Right lobe of liver (tissue), 6 donors: ENCODE data around the gene ZNF789. TPM values are rescaled to one million over a fixed set of nuclear protein-coding genes. Genes with fewer than 3 reads are reported as not detected.
A peak's percentile ranks its signal among the peaks of the same experiment; 100 is the strongest.

Experiments used
- ATAC-seq, 4 donors: fragments of 200-7000 bp; cut with Tn5 transposase; one replicate each; pipeline ENCODE4 v1.9.1; 2020; ENCODE audit warnings: mild to moderate bottlenecking in 4 of 4, moderate library complexity in 4 of 4
- DNase-seq, 3 donors: peaks; one replicate each; pipeline ENCODE4 v3.0.0-alpha.2; 2020
- H3K27ac ChIP-seq, 3 donors: fragments of 200-600 bp; one replicate each; pipeline ENCODE4 v1.8.0; 2022
- H3K27me3 ChIP-seq, 2 donors: fragments of 200-600 bp; one replicate each; pipeline ENCODE4 v1.8.0; 2022
- H3K36me3 ChIP-seq, 4 donors: fragments of 200-600 bp; sonication (generic) in 1 of 4; one replicate each; pipeline versions ENCODE4 v1.5.1 to v1.8.0; 2017 to 2022; ENCODE audit warnings: control low read depth in 1 of 4
- H3K4me1 ChIP-seq, 4 donors: fragments of 200-600 bp; sonication (generic) in 1 of 4; one replicate each; pipeline versions ENCODE4 v1.5.1 to v1.8.0; 2017 to 2022; ENCODE audit warnings: control low read depth in 1 of 4
- H3K4me3 ChIP-seq, 3 donors: fragments of 200-600 bp; one replicate each; pipeline ENCODE4 v1.8.0; 2022
- H3K9me3 ChIP-seq, 4 donors: fragments of 200-600 bp; sonication (generic) in 1 of 4; one replicate each; pipeline versions ENCODE4 v1.5.1 to v1.8.0; 2017 to 2022; ENCODE audit warnings: control low read depth in 1 of 4
- POLR2A ChIP-seq: fragments of 450-650 bp; IDR thresholded peaks from one replicate; pipeline ENCODE4 v1.6.1; 2017; ENCODE audit warnings: antibody characterized with exemption, mild to moderate bottlenecking
- WGBS: methylation state at CpG from one replicate; pipeline ENCODE4 v1.1.6; 2018; ENCODE audit warnings: low coverage, low lambda C conversion rate; ENCODE audit not compliant: insufficient coverage; ENCODE audit errors: missing lambda C conversion rate; 5-methylcytosine and 5-hydroxymethylcytosine counted together
- intact Hi-C, 2 donors: fragments of 100-400 bp; cut with DNase I; formaldehyde crosslinking; loops; one replicate each; pipeline versions ENCODE4 v1.11.2 to v1.14.1; 2022
- total RNA-seq, 6 experiments: library from RNA; depleted of rRNA in 2 of 6; stranded (reverse); fragments of >200 nt in 2 of 6; fragmentation: NEBNext Ultra II Directional in 3 of 6; extraction: Animal tissue kit (Norgen Biotek cat#: 25700) in 3 of 6; gene quantifications; one replicate each; pipeline versions ENCODE4 v1.1.0 to v1.2.4, GENCODE V29; 2016 to 2023
- TF ChIP-seq, protein P1 (sequence below), 4 donors: fragments of 200-600 bp in 3 of 4; fragments of 450-650 bp in 1 of 4; IDR thresholded peaks; one replicate each; pipeline versions ENCODE4 v1.5.1 to v1.8.0; 2016 to 2022; ENCODE audit warnings: antibody characterized with exemption in 4 of 4, mild to moderate bottlenecking in 2 of 4
- donor health status: DM: no; HTN: yes; CAD: no.
- donor health status: DM: no; HTN: no; CAD: no.
- donor health status: DM: no; HTN: no; CAD: no.
- donor health status: DM: no; HTN: yes; CAD: no.
- donor health status: DM: no; HTN: yes; CAD: no.

Gene ZNF789
- total RNA-seq, 6 experiments from 2014 or later, result 2.8 to 5.6 (median 4.0) TPM

DNA sequence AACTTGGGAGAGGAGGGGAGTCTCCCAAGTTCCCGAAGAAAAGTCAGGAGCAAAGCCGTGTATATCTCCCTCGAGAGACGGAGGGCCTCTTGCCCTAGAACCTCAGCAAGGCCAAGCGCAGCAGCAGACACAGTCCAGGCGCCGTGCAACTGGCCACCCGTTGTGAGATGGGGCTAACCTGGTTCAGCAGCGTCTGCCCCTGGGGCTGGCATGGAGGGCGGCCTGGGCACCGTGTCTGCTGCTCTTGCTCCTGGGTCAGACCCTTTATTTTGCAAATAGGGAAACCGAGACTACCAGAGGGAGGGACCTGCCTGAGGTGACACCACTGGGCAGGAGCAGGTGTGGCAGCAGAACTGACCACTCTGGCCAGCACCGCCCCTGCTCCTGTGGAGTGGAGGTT lies 20.1 kb upstream of the ZNF789 start:
- H3K27ac ChIP-seq, result no peak overlapping the region
- no peak overlapping the region for H3K4me3 ChIP-seq
- intact Hi-C loops, result no loop called here
- no peaks in the 10 kb centered on the region for H3K9me3 ChIP-seq
- H3K36me3 ChIP-seq, result peaks cover 0 to 56% (median 6%) of the 10 kb centered on the region in 4 donors
- no peaks in the 10 kb centered on the region for H3K27me3 ChIP-seq
- no peak for DNase-seq
- WGBS, result 100% methylated on average over 1 of the region's 13 CpGs
- TF ChIP-seq POLR2A, result no peak
- TF ChIP-seq, protein P1, sequence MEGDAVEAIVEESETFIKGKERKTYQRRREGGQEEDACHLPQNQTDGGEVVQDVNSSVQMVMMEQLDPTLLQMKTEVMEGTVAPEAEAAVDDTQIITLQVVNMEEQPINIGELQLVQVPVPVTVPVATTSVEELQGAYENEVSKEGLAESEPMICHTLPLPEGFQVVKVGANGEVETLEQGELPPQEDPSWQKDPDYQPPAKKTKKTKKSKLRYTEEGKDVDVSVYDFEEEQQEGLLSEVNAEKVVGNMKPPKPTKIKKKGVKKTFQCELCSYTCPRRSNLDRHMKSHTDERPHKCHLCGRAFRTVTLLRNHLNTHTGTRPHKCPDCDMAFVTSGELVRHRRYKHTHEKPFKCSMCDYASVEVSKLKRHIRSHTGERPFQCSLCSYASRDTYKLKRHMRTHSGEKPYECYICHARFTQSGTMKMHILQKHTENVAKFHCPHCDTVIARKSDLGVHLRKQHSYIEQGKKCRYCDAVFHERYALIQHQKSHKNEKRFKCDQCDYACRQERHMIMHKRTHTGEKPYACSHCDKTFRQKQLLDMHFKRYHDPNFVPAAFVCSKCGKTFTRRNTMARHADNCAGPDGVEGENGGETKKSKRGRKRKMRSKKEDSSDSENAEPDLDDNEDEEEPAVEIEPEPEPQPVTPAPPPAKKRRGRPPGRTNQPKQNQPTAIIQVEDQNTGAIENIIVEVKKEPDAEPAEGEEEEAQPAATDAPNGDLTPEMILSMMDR (IDR thresholded peaks at IDR 0.05), result no peak
- no peak for ATAC-seq
- H3K4me1 ChIP-seq, result no peaks in the 10 kb centered on the region

DNA sequence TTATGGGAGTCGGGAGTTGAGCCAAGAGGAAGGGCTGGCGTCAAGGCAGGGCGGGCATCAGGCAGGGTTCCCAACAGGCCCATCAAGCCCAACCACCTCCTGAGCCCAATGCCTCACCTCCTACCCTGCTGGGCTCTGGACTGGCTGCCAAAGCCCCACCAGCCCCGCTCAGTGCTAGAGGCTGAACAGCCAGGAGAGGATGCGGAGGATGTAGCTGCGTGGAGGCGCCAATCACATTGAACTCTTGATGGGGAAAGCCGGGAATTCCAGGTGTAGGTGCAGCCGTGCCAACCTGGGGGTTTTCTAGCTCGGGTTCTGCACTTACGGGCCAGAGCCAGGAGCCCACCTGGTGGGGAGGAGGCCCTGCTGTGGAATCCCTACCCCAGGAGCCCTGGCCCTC lies 19.6 kb upstream of the ZNF789 start:
- DNase-seq (no peak), ATAC-seq (peak in 1 of 4 donors; percentile 10)
- Histone ChIP-seq H3K36me3 (peaks cover 0 to 57% (median 7%) of the 10 kb centered on the region in 4 donors), H3K4me1 (no peaks in the 10 kb centered on the region), H3K27ac (no peak overlapping the region), H3K4me3 (no peak overlapping the region), H3K9me3 (no peaks in the 10 kb centered on the region), H3K27me3 (no peaks in the 10 kb centered on the region)
- intact Hi-C loops, result no loop called here
- 95% methylated on average over 3 of the region's 11 CpGs for WGBS
- TF ChIP-seq, protein P1 (IDR thresholded peaks at IDR 0.05), result no peak
- TF ChIP-seq POLR2A, result no peak

DNA sequence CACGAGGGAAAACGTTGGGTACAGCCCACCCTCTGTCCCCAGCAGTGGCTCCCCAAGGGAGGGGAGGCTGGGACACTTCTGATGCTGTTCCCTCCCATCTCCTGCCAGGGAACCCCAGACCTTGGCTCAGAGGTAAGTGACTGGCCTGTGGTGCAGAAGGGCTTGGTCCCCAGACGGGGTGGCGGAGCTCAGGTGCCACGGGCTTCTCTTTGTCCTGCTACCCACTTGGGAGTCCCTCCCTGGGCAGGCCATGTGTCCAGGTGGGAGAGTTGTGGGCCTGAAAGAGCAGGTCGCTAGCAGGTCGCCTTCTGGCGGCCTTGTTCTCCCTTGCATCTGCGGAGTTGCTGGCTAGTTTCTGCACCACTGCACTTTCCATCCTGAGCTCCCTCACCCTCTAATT lies 16.8 kb upstream of the ZNF789 start:
- DNase-seq, result no peak
- Histone ChIP-seq H3K4me3 (no peak overlapping the region), H3K27me3 (no peaks in the 10 kb centered on the region), H3K4me1 (no peaks in the 10 kb centered on the region), H3K9me3 (no peaks in the 10 kb centered on the region), H3K36me3 (peaks cover 0 to 54% (median 18%) of the 10 kb centered on the region in 4 donors), H3K27ac (no peak overlapping the region)
- WGBS, result 97% methylated on average over 4 of the region's 9 CpGs
- intact Hi-C loops, result no loop called here
- no peak for ATAC-seq
- TF ChIP-seq, protein P1 (IDR thresholded peaks at IDR 0.05), result no peak
- TF ChIP-seq POLR2A, result no peak

DNA sequence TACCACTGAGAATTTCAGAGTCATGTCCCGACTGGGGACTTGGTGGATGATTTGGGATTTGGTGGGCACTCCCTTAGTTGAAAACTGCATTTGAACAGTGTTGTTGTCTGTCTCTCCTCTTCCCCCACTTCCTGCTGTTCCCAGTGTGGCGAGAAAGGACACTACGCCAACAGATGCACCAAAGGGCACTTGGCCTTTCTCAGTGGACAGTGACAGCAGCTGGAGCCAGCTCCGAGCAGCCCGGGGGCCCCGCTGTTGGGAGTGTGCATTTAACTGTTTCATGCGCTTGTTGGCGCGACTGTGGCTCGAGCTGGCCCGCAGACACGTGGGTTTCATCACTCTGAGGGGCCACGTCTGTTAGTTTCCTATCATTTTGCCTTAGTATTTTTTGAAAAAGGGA lies 16.4 kb upstream of the ZNF789 start:
- intact Hi-C loops, result no loop called here
- peaks cover 0 to 52% (median 18%) of the 10 kb centered on the region in 4 donors for H3K36me3 ChIP-seq
- DNase-seq, result no peak
- H3K27me3 ChIP-seq, result no peaks in the 10 kb centered on the region
- H3K4me1 ChIP-seq, result no peaks in the 10 kb centered on the region
- WGBS, result 60% methylated on average over 7 of the region's 13 CpGs
- no peak overlapping the region for H3K4me3 ChIP-seq
- no peak for TF ChIP-seq POLR2A
- TF ChIP-seq, protein P1 (IDR thresholded peaks at IDR 0.05), result no peak
- no peak overlapping the region for H3K27ac ChIP-seq
- no peak for ATAC-seq
- no peaks in the 10 kb centered on the region for H3K9me3 ChIP-seq
